Heart left ventricle (tissue), 16 donors: ENCODE measurements around the gene PCSK5. TPM values are rescaled to one million over a fixed set of nuclear protein-coding genes. Genes with fewer than 3 reads are reported as not detected.
"Not testable (repeated sequence)": the region's sequence is repeated elsewhere in the genome, so short reads cannot be mapped to it uniquely, and the experiment has no call there.

ENCODE experiments used
- ATAC-seq, 4 donors: fragments of 200-7000 bp; cut with Tn5 transposase; one replicate each; pipeline ENCODE4 v1.9.1; 2020 to 2022; ENCODE audit warnings: moderate library complexity in 4 of 4, mild to moderate bottlenecking in 3 of 4, moderate number of reproducible peaks in 1 of 4
- DNase-seq, 5 donors: peaks; one replicate each; pipeline ENCODE4 v3.0.0-alpha.2; 2020
- H3K27ac ChIP-seq, 12 donors: fragments of 200-600 bp; sonication (generic) in 4 of 12; one replicate each; pipeline versions ENCODE4 v1.5.0 to v1.8.0; 2016 to 2022; ENCODE audit warnings: mild to moderate bottlenecking in 2 of 12
- H3K27me3 ChIP-seq, 9 donors: fragments of 200-600 bp; sonication (generic) in 2 of 9; one replicate each; pipeline versions ENCODE4 v1.5.1 to v1.8.0; 2016 to 2022; ENCODE audit warnings: mild to moderate bottlenecking in 3 of 9
- H3K36me3 ChIP-seq, 9 donors: fragments of 200-600 bp; sonication (generic) in 2 of 9; one replicate each; pipeline versions ENCODE4 v1.5.0 to v1.8.0; 2018 to 2022; ENCODE audit warnings: mild to moderate bottlenecking in 2 of 9
- H3K4me1 ChIP-seq, 12 donors: fragments of 200-600 bp; sonication (generic) in 4 of 12; one replicate each; pipeline versions ENCODE4 v1.5.0 to v1.8.0; 2016 to 2022; ENCODE audit warnings: mild to moderate bottlenecking in 3 of 12
- H3K4me3 ChIP-seq, 12 donors: fragments of 200-600 bp; sonication (generic) in 4 of 12; one replicate each; pipeline versions ENCODE4 v1.5.0 to v1.8.0; 2017 to 2022; ENCODE audit warnings: mild to moderate bottlenecking in 9 of 12, moderate library complexity in 4 of 12
- H3K9me3 ChIP-seq, 12 donors: fragments of 200-600 bp; sonication (generic) in 4 of 12; one replicate each; pipeline versions ENCODE4 v1.5.0 to v1.8.0; 2016 to 2022; ENCODE audit warnings: mild to moderate bottlenecking in 1 of 12
- POLR2A ChIP-seq, 2 donors: fragments of 450-650 bp; IDR thresholded peaks; one replicate each; pipeline ENCODE4 v1.6.1; 2017; ENCODE audit warnings: antibody characterized with exemption in 2 of 2, mild to moderate bottlenecking in 2 of 2, moderate library complexity in 2 of 2
- WGBS, 4 donors: extraction: QIAGEN DNeasy Blood & Tissue Kit in 2 of 4; methylation state at CpG; one replicate each; pipeline versions ENCODE4 v1.1.5 to v1.1.7; 2013 to 2018; 5-methylcytosine and 5-hydroxymethylcytosine counted together
- intact Hi-C, 10 donors: fragments of 100-400 bp; cut with DNase I; formaldehyde crosslinking; loops; one replicate each; pipeline versions ENCODE4 v1.11.1 to v1.14.2; 2022
- polyA plus RNA-seq, 2 donors: library from polyadenylated mRNA; stranded (reverse); fragments of 200-250 nt; gene quantifications; one replicate each; pipeline ENCODE4 v1.2.3, GENCODE V29; 2013
- total RNA-seq, 9 donors: library from RNA; depleted of rRNA in 2 of 9; stranded (reverse); fragments of >200 nt in 2 of 9; fragmentation: NEBNext Ultra II Directional in 3 of 9; extraction: Animal tissue kit (Norgen Biotek cat#: 25700) in 3 of 9; gene quantifications; one replicate each; pipeline versions ENCODE4 v1.1.0 to v1.2.4, GENCODE V29; 2016 to 2023
- TF ChIP-seq, protein P1 (sequence below), 12 donors: fragments of 200-600 bp; sonication (generic) in 4 of 12; IDR thresholded peaks; one replicate each; pipeline versions ENCODE4 v1.5.0 to v1.8.0; 2018 to 2022; ENCODE audit warnings: antibody characterized with exemption in 12 of 12, mild to moderate bottlenecking in 5 of 12
- donor health status: ischemic (EF 13 %, LVEDD 7.1; RV severe dilation, severe dysfunction).
- donor health status: healthy with polysubstance abuse.
- donor health status: DM: no; HTN: yes; CAD: no.
- donor health status: DM: no; HTN: no; CAD: no.
- donor health status: ischemic (EF 25% LVEDD 6.9; RV normal size, moderate dysfunction).
- donor health status: ischemic (EF 25% LVEDD 5.7; RV mildly dilated, moderate dysfunction).
- donor health status: healthy.
- donor health status: DM: yes; HTN: yes; CAD: no.
- donor health status: ischemic (EF 35%, LVEDD 5.7; RV mildly dilated, moderate dysfunction).
- donor health status: nonischemic (EF 11% LVEDD 7.7; RV severe dilation, severe dysfunction).
- donor health status: DM: yes; HTN: yes; CAD: no.
- donor health status: PGD.
- donor health status: ischemic (EF 29% LVEDD 5.4; RV normal size, mild dysfunction).
- donor health status: nonischemic (EF 23%, LVEDD 6.1; RV moderate dilation, normal function).

The PCSK5 gene
- total and polyA plus RNA-seq, 11 donors: 1.3 to 13.6 (median 5.9) TPM

DNA sequence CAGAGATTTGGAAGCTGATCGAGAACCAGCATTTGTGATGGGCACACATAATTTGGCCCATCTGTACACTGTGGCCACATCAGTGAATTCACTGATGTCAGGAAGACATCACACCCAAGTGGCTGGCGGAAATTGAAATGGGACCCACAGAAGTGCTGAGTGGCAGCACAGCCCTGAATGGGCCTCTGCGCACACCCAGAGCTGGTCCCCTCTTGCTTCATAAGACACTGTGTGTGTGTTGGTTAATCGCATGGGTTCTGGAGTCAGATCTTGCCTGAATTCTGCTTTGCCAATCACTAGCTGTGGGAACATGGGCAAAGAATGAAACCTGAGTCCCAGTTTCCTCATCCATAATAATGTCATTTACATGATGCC is 72.2 kb downstream of the PCSK5 start:
- no peak overlapping the region for H3K4me3 ChIP-seq
- H3K36me3 ChIP-seq: no peaks in the 10 kb centered on the region
- 75 to 88% (median 84%) methylated on average over 4 of the region's 4 CpGs for WGBS, 4 donors
- DNase-seq (no peak), ATAC-seq (peak in 3 of 4 donors; percentile 16 to 19 (median 18))
- intact Hi-C loops: no loop called here
- H3K27ac ChIP-seq: no peak overlapping the region
- no peaks in the 10 kb centered on the region for H3K27me3 ChIP-seq
- peaks cover 0 to 31% (median 12%) of the 10 kb centered on the region in 12 donors for H3K4me1 ChIP-seq
- TF ChIP-seq, protein P1, sequence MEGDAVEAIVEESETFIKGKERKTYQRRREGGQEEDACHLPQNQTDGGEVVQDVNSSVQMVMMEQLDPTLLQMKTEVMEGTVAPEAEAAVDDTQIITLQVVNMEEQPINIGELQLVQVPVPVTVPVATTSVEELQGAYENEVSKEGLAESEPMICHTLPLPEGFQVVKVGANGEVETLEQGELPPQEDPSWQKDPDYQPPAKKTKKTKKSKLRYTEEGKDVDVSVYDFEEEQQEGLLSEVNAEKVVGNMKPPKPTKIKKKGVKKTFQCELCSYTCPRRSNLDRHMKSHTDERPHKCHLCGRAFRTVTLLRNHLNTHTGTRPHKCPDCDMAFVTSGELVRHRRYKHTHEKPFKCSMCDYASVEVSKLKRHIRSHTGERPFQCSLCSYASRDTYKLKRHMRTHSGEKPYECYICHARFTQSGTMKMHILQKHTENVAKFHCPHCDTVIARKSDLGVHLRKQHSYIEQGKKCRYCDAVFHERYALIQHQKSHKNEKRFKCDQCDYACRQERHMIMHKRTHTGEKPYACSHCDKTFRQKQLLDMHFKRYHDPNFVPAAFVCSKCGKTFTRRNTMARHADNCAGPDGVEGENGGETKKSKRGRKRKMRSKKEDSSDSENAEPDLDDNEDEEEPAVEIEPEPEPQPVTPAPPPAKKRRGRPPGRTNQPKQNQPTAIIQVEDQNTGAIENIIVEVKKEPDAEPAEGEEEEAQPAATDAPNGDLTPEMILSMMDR (IDR thresholded peaks at IDR 0.05): no peak
- no peak for TF ChIP-seq POLR2A (IDR thresholded peaks at IDR 0.05)
- H3K9me3 ChIP-seq: no peaks in the 10 kb centered on the region

DNA sequence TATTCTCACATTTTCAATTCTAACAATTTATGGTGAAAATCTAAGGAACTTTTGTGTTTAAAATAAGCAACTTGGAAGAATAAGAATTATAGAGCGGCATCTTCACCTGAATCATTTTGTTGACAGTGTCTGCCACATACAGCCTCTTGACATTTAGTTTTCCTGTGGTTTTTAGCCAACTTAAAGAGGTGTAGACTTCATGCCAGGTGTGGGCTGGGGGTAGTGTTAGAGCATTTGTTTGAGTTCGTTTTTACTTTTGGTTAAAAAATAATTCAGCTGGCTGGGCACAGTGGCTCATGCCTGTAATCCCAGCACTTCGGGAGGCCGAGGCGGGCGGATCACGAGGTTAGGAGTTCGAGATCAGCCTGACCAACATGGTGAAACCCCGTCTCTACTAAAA is 72.8 kb downstream of the PCSK5 start:
- ATAC-seq, H3K36me3 ChIP-seq, H3K4me3 ChIP-seq, H3K27ac ChIP-seq, intact Hi-C loops, H3K27me3 ChIP-seq, H3K9me3 ChIP-seq, DNase-seq: not testable (repeated sequence)
- peaks cover 0 to 31% (median 12%) of the 10 kb centered on the region in 12 donors for H3K4me1 ChIP-seq
- 89 to 97% (median 95%) methylated on average over 9 of the region's 9 CpGs for WGBS, 4 donors

DNA sequence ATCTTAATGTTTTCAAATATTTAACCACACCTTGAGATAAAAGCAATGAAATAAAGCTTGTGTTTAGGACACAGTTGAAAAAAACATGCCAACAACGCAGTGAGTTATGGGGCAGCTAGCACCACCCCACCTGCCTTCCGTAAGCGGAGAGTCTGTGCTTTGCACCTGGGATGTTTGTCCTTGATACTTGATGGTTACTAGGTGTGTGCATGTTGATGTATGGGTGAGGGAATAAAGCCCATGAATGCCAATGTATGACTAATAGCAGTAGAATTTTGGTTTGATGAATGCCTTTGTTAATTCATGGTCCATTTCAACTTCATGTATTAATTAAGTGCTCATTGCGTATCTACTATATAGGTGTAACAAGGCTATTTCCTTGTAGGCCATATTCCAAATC is 74.0 kb downstream of the PCSK5 start:
- no peak for DNase-seq
- Histone ChIP-seq H3K4me3 (no peak overlapping the region), H3K27me3 (no peaks in the 10 kb centered on the region), H3K9me3 (no peaks in the 10 kb centered on the region), H3K27ac (no peak overlapping the region), H3K36me3 (no peaks in the 10 kb centered on the region), H3K4me1 (peaks cover 0 to 31% (median 12%) of the 10 kb centered on the region in 12 donors)
- no peak for TF ChIP-seq POLR2A (IDR thresholded peaks at IDR 0.05)
- TF ChIP-seq, protein P1 (IDR thresholded peaks at IDR 0.05): no peak
- intact Hi-C loops: no loop called here
- no peak for ATAC-seq
- 93 to 96% (median 94%) methylated on average over 4 of the region's 4 CpGs for WGBS, 4 donors

DNA sequence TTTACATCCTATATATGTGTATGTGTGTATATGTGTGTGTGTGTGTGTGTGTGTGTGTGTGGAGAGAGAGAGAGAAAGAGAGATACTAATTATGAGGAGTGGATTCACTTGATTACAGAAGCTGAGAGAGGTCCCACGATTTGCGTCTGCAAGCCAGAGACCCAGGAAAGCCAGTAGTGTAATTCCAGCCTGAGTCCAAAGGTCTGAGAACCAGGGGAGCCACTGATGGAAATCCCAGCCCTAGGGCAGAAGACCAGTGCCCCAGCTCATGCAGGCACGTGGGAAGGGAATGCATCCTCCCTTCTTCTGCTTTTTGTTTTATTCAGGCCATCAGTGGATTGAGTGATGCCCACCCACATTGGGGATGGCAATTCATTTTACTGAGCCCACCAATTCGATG is 74.8 kb downstream of the PCSK5 start:
- H3K36me3 ChIP-seq: no peaks in the 10 kb centered on the region
- H3K9me3 ChIP-seq: no peaks in the 10 kb centered on the region
- 78 to 90% (median 89%) methylated on average over 4 of the region's 4 CpGs for WGBS, 4 donors
- peaks cover 0 to 31% (median 11%) of the 10 kb centered on the region in 12 donors for H3K4me1 ChIP-seq
- ATAC-seq: no peak
- DNase-seq: no peak
- H3K4me3 ChIP-seq: no peak overlapping the region
- no peaks in the 10 kb centered on the region for H3K27me3 ChIP-seq
- TF ChIP-seq POLR2A (IDR thresholded peaks at IDR 0.05): no peak
- TF ChIP-seq, protein P1 (IDR thresholded peaks at IDR 0.05): no peak
- intact Hi-C loops: no loop called here
- H3K27ac ChIP-seq: no peak overlapping the region

DNA sequence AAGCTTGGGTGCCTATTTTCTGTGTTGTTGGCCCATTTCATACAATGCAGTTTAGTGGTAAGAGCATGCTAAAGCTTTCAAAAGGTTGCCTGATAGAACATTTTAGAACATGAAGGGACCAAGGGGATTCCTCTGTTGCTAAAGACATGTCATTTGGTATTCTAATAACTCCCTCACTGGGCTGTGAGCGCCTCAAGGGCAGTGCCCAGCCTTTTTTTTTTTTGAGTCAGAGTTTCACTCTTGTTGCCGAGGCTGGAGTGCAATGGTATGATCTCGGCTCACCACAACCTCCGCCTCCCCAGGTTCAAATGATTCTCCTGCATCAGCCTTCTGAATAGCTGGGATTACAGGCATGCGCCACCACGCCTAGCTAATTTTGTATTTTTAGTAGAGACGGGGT is 77.1 kb downstream of the PCSK5 start:
- Histone ChIP-seq H3K9me3 (peaks cover 0 to 15% (median 0%) of the 10 kb centered on the region in 12 donors), H3K36me3 (no peaks in the 10 kb centered on the region), H3K27ac (no peak overlapping the region), H3K4me3 (no peak overlapping the region), H3K27me3 (no peaks in the 10 kb centered on the region), H3K4me1 (peaks cover 0 to 23% (median 9%) of the 10 kb centered on the region in 12 donors)
- ATAC-seq (no peak), DNase-seq (no peak)
- 94 to 99% (median 96%) methylated on average over 7 of the region's 7 CpGs for WGBS, 4 donors
- TF ChIP-seq, protein P1 (IDR thresholded peaks at IDR 0.05): no peak
- TF ChIP-seq POLR2A (IDR thresholded peaks at IDR 0.05): no peak
- intact Hi-C loops: no loop called here
